ENCODE measurements around the gene HOXC9. TPM values are rescaled to one million over a fixed set of nuclear protein-coding genes. Genes with fewer than 3 reads are reported as not detected.

The HOXC9 gene
- 10 to 100 TPM; 19.1 to 33.6 (median 28.1) TPM for polyA plus RNA-seq (ENCODE audit: insufficient read length in 4 of 4)

GRCh38 chr12:54000116-54001114 lies at the start of gene HOXC9:
Gene HOXC9 (plus strand): TSS chr12:54000161. CDS start chr12:54000189, 28 bp downstream.
- DNase-seq (ENCODE audit: low read depth in 4 of 4, low spot score in 2 of 4): no peak

GRCh38 chr12:53950437-53950773 lies 49.6 kb upstream of the HOXC9 start:
- no peak for DNase-seq (ENCODE audit: low read depth in 4 of 4, low spot score in 2 of 4)

GRCh38 chr12:53950789-53951576 lies 49.0 kb upstream of the HOXC9 start:
- DNase-seq (ENCODE audit: low read depth in 4 of 4, low spot score in 2 of 4): no peak

DNA sequence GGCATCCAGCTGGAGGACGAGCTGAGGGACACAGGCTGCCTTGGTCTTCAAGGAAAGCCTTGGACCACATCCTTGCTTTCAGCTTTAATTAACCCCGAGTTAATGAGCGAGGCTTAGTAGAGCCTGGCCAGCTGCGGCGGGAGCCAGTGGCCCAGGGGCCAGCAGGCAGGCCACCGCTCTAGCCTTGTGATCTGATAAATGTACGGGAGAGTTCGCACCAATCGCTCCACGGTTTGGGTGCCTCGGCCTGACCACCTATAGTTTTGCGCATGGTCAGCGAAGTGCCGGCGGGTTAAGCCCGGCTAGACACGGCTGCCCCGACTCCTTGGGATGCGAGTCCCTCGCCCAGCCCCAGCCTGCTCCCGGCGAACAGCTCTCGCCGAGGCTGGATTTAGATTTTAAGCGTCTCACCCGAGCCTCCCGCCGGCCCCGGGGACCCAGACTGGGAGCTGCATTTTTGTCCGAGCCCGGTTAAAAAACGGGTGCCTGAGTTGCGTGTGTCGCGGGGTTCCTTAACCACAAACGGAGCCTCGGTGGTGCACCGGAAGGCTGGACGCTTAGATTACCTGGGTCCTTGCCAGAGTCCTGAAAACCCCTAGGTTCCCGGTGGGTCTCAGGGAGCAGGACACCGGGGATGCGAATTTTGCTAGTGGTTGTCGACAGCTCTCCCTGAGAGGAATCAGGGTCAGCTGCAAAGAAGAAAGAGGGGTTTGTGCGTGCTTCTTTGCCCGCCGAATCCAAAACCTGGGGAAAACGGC lies 48.2 kb upstream of the HOXC9 start:
- no peak for DNase-seq (ENCODE audit: low read depth in 4 of 4, low spot score in 2 of 4)

DNA sequence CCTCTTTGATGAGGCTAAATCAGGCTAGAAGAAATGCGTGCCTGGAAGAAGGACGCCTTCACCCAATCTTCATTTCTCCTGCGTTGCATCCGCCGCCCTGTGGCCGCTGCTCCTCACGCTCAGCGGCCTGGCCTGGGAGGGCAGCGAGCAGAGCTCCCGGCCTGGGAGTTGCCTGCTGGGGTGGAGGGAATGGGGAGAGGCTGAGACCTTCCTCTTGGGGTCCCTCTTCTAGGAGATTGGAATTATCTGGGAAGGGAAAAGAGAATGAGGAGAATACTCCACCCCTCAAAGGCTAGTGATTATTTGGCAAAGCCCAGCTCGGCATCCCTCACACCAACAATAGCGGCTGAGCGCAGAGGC lies 47.6 kb upstream of the HOXC9 start:
- DNase-seq (ENCODE audit: low read depth in 4 of 4, low spot score in 2 of 4): no peak

- no peak for DNase-seq (ENCODE audit: low read depth in 4 of 4, low spot score in 2 of 4)
Measured at GRCh38 chr12:53952871-53953734, 46.9 kb upstream of the HOXC9 start.

GRCh38 chr12:53953831-53954693 lies 45.9 kb upstream of the HOXC9 start:
- no peak for DNase-seq (ENCODE audit: low read depth in 4 of 4, low spot score in 2 of 4)

- no peak for DNase-seq (ENCODE audit: low read depth in 4 of 4, low spot score in 2 of 4)
Measured at GRCh38 chr12:53954694-53955035, 45.3 kb upstream of the HOXC9 start, which contains the start of gene HOXC12. Gene HOXC12 (plus strand): TSS chr12:53954903. CDS start chr12:53954930, 27 bp downstream.

GRCh38 chr12:53955036-53955775 lies 44.8 kb upstream of the HOXC9 start:
- DNase-seq (ENCODE audit: low read depth in 4 of 4, low spot score in 2 of 4): no peak

- no peak for DNase-seq (ENCODE audit: low read depth in 4 of 4, low spot score in 2 of 4)
Measured at GRCh38 chr12:53955776-53956250, 44.1 kb upstream of the HOXC9 start.

- no peak for DNase-seq (ENCODE audit: low read depth in 4 of 4, low spot score in 2 of 4)
Measured at GRCh38 chr12:53956251-53956887, 43.6 kb upstream of the HOXC9 start.

DNA sequence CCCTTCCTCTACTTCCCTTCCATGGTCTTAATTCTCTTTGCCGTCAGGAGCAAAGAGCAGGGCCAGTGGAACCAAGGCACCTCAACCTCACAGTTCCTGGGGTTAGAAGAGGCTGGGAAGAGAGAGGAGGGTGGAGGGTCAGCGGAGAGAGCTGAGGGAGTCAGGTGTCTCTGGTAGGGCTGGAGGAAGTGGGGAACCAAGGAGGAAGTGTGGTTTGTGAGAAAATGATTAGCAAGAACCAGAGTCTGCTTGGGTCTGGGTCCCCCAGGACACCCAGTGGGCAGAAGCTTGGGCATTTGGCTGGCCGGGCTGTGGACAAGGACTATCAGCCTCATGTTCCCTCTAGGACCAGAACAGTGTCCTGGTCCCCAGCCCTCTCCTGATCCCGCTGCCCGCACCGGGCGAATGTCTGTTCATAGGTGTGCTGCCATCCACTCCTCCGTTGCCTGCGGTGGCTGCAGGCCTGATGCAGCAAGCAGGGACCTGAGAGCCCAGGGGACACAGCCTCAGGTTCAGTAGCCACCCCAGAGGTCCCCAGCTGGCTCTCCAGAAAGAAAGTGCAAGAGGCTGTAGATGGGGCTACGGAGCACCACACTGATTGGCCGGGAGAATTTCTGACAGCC lies 42.9 kb upstream of the HOXC9 start:
- DNase-seq (ENCODE audit: low read depth in 4 of 4, low spot score in 2 of 4): no peak

GRCh38 chr12:53958128-53958527 lies 41.8 kb upstream of the HOXC9 start:
- DNase-seq (ENCODE audit: low read depth in 4 of 4, low spot score in 2 of 4): no peak

DNA sequence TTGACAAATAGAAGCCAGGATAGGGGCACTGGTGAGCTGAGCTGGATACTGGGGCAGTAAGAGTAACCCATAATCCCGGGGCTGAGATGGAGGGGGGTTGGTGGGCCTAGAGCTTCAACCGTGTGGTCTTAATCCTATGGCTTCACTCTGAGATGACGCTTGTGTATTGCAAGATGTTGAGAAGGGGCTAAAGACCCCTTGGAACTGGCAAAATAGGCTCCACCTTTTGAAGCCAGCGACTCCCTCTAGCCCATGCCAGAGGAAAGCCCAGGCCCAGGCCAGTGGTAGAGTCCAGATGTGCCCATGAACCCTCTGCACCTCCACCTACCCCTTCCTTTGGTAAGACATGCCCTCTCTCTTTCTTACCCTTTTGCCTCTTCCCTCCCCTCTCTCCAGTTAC lies 40.6 kb upstream of the HOXC9 start:
- no peak for DNase-seq (ENCODE audit: low read depth in 4 of 4, low spot score in 2 of 4)

DNA sequence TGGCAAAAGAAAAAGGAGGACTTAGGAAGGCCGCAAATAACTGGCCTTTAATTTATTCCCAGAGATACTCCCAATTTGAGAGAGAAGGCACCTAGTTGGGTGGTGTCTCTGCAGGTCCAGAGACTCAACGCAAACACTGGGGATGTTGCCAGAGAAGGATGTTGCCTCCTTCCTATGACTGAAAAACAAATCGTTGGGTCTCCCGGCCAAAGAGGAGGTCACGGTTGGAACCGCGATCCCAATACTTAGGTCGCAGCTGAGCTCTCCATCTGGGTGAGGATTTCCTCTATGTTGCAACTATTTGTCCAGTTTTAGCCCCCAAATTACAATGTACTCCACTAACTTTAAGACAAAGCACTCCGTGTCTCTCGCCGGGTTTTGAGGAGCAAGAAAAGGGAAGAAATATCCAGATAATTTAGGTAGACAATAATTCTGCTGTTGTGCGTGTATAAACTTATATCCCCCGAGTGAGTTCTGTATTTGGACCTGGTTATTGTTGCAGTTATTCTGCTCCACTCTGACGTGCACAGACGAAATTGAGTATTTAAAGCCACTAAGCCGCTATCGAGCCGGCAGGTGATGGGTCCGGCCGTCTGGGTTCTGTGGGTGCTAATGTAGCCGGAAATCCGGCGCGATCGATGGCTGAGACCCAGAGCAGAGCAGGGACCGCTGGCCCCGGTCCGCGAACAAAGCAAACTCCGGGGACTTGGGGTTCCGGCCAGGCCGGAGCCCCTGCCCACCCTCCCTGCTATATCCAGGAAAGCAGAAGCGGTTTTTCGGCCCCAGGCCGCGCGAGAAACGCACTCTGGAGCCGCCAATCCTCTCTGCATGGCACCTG lies 39.6 kb upstream of the HOXC9 start:
- DNase-seq (ENCODE audit: low read depth in 4 of 4, low spot score in 2 of 4): no peak

DNA sequence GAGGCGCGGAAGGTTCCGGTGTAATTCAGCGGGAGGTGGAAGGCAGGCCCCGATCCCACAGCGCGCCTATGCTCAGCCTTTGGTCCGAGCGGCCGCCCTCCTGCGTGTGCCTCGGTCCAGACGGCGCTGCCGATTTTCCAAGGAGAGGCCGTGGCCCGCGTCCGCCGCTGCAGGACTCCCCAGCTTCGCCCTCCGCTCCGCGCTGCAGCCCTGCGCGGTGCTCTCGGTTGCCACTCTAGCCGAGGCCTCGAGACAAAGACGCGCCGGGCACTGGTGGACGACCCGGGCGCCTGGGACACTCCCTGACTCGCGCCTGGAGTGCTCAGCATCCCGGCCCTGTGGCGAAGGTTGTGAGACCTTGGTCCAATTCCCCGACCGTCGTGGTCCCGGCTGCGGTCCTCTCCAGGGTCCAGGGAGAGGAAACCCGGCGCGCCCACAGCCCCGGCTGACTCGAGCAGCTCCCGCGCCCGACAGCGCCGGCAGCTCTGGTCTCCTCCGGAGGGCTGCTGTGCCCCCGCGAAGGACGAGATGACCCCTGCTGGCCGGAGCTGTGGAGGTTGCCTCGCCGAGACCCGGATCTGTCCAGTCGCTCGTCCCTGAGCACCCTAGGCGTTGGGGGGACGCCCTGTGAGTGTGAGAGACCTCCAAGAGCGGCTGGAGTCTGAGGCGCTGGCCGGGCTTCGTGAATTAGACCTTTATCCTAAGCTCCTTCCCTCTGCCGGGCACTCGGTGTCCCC lies 38.8 kb upstream of the HOXC9 start:
- no peak for DNase-seq (ENCODE audit: low read depth in 4 of 4, low spot score in 2 of 4)

Data from left renal cortex interstitium (tissue), 4 donors.